Cerebellar nuclear complex (tissue), 1 donor: ENCODE measurements around the gene CBLN3.
A peak's percentile ranks its signal among the peaks of the same experiment; 100 is the strongest.

Experiments
- DNase-seq, 2 experiments: peaks; one replicate each; lab custom pipeline; 2025; lab: John Stamatoyannopoulos, UW

CBLN3 gene

GRCh38 chr14:24439257-24439656 is 9.8 kb upstream of the CBLN3 start:
- DNase-seq, result no peak

- no peak for DNase-seq
These were observed 9.0 kb upstream of the CBLN3 start for GRCh38 chr14:24438223-24439097.

- no peak for DNase-seq
These were observed 8.2 kb upstream of the CBLN3 start for GRCh38 chr14:24437736-24438067.

GRCh38 chr14:24437020-24437735 is 7.7 kb upstream of the CBLN3 start:
- DNase-seq, result no peak

- peak in 1 of 2 experiments; percentile 62 for DNase-seq
These were observed 7.0 kb upstream of the CBLN3 start for GRCh38 chr14:24436355-24437019.

- DNase-seq, result no peak
These were observed 6.5 kb upstream of the CBLN3 start for GRCh38 chr14:24435998-24436354.

GRCh38 chr14:24435192-24435810 is 5.8 kb upstream of the CBLN3 start:
- DNase-seq, result no peak

GRCh38 chr14:24434676-24435075 is 5.2 kb upstream of the CBLN3 start:
- no peak for DNase-seq

- DNase-seq, result no peak
These were observed 4.6 kb upstream of the CBLN3 start for GRCh38 chr14:24434036-24434435.

GRCh38 chr14:24432259-24433131 is 3.0 kb upstream of the CBLN3 start:
- DNase-seq, result no peak

GRCh38 chr14:24431569-24432258 is 2.2 kb upstream of the CBLN3 start:
- DNase-seq, result peak; percentile 47 to 86

- no peak for DNase-seq
These were observed 1.5 kb upstream of the CBLN3 start for GRCh38 chr14:24430682-24431568.

GRCh38 chr14:24430143-24430681 is 744 bp upstream of the CBLN3 start:
- DNase-seq, result no peak

GRCh38 chr14:24428628-24429394 is 657 bp downstream of the CBLN3 start:
- DNase-seq, result peak; percentile 47 to 65

GRCh38 chr14:24427537-24428508 is 1.6 kb downstream of the CBLN3 start:
- DNase-seq, result no peak

GRCh38 chr14:24426912-24427536 is 2.4 kb downstream of the CBLN3 start:
- peak; percentile 92 to 93 for DNase-seq
